BE2C (cell line): ENCODE measurements around the gene CEP128.

ENCODE experiments used
- DNase-seq: peaks from one replicate; pipeline ENCODE4 v3.0.0-alpha.2; 2020
- H3K27me3 ChIP-seq: fragments of 250-450 bp; sonication (Bioruptor Pico); 2 replicates; pipeline ENCODE4 v1.5.1; 2020; ENCODE audit warnings: mild to moderate bottlenecking
- H3K36me3 ChIP-seq: fragments of 250-450 bp; sonication (Bioruptor Pico); 2 replicates; pipeline ENCODE4 v1.5.1; 2020; ENCODE audit warnings: mild to moderate bottlenecking
- H3K4me1 ChIP-seq: fragments of 250-450 bp; sonication (Bioruptor Pico); 2 replicates; pipeline ENCODE4 v1.5.1; 2020
- H3K4me3 ChIP-seq: 2 replicates; pipeline ENCODE4 v1.5.1; 2011; ENCODE audit warnings: low read depth, low read length
- H3K9me3 ChIP-seq: fragments of 250-450 bp; sonication (Bioruptor Pico); 2 replicates; pipeline ENCODE4 v1.5.1; 2020
- CTCF ChIP-seq: IDR thresholded peaks from 2 replicates; pipeline ENCODE4 v1.5.1; 2012; ENCODE audit warnings: mild to moderate bottlenecking, low read depth, low read length

CEP128 gene

DNA sequence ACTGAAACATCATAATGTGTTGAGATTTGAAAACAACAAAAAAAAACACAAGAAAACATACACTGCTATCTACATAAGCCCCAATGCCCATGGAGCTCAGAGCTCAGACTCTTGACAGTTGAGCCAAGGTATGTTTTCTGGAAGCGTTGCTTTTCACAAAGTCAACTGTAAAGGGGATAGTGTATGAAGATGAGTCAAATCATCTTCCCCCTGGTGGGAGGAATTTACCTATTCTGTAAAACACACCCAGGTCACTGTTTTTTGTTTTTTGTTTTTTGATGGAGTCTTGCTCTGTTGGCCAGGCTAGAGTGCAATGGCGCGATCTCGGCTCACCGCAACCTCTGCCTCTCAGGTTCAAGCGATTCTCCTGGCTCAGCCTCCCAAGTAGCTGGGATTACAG is 368.9 kb downstream of the CEP128 start:
- no peak for DNase-seq
- peaks cover 3% of the 10 kb centered on the region; the same call in 1 of the 2 replicates for H3K4me1 ChIP-seq
- H3K9me3 ChIP-seq = no peaks in the 10 kb centered on the region
- no peak overlapping the region for H3K4me3 ChIP-seq
- H3K36me3 ChIP-seq = no peaks in the 10 kb centered on the region
- H3K27me3 ChIP-seq = no peaks in the 10 kb centered on the region
- TF ChIP-seq CTCF = no peak

- no peak for TF ChIP-seq CTCF
- Histone ChIP-seq H3K27me3 (no peaks in the 10 kb centered on the region), H3K9me3 (no peaks in the 10 kb centered on the region), H3K4me3 (no peak overlapping the region), H3K36me3 (no peaks in the 10 kb centered on the region), H3K4me1 (peaks cover 3% of the 10 kb centered on the region; the same call in 1 of the 2 replicates)
- peak; percentile 3 for DNase-seq
Measured at GRCh38 chr14:80570930-80571298, 370.6 kb downstream of the CEP128 start.

- Histone ChIP-seq H3K4me3 (no peak overlapping the region), H3K9me3 (no peaks in the 10 kb centered on the region), H3K36me3 (no peaks in the 10 kb centered on the region), H3K27me3 (no peaks in the 10 kb centered on the region), H3K4me1 (peaks cover 3% of the 10 kb centered on the region; the same call in 1 of the 2 replicates)
- no peak for TF ChIP-seq CTCF
- no peak for DNase-seq
Measured at GRCh38 chr14:80567905-80568536, 373.5 kb downstream of the CEP128 start.

DNA sequence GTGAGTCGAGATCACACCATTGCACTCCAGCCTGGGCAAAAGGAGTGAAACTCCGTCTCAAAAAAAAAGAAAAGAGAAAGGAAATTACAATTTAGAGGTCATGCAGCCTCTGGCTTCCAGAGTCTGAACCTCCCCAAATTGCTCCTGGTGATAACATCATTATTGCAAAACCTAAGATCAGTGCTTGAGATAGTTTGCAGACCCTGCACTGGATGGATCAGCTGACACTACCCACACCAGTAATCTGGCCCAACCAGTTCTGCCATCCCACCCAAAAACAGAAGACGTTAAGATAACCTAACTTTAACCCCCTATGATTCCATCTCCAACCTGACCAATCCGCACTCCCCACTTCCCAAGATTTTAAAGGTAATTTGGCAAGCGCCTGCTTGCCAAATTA is 376.5 kb downstream of the CEP128 start:
- no peak for DNase-seq
- no peak overlapping the region for H3K4me3 ChIP-seq
- no peaks in the 10 kb centered on the region for H3K36me3 ChIP-seq
- H3K27me3 ChIP-seq = no peaks in the 10 kb centered on the region
- no peaks in the 10 kb centered on the region for H3K9me3 ChIP-seq
- TF ChIP-seq CTCF = no peak
- no peaks in the 10 kb centered on the region for H3K4me1 ChIP-seq

DNA sequence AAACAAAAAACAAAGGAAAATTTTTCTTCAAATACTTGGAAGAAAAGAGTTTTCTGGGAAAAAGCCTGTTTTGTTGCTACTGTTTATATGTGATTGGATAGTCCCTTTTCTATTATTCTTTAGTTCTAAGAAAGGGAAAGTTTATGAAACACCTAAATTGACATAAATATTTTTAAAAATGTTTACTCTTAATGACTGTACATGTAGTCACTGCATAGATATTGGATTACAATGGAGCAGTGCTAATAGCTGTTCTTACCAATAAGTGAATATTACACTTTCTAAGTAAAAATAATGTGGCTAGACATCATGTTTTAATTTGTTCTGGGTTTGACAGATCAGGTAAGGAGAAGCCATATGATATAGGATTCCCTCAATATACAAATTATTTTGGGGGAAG is 377.5 kb downstream of the CEP128 start:
- Histone ChIP-seq H3K36me3 (no peaks in the 10 kb centered on the region), H3K4me3 (no peak overlapping the region), H3K4me1 (no peaks in the 10 kb centered on the region), H3K9me3 (no peaks in the 10 kb centered on the region), H3K27me3 (no peaks in the 10 kb centered on the region)
- TF ChIP-seq CTCF = no peak
- DNase-seq = no peak

GRCh38 chr14:80560800-80561657 is 380.5 kb downstream of the CEP128 start:
- no peak overlapping the region for H3K4me3 ChIP-seq
- TF ChIP-seq CTCF = no peak
- H3K9me3 ChIP-seq = no peaks in the 10 kb centered on the region
- no peak for DNase-seq
- H3K27me3 ChIP-seq = no peaks in the 10 kb centered on the region
- no peaks in the 10 kb centered on the region for H3K4me1 ChIP-seq
- H3K36me3 ChIP-seq = no peaks in the 10 kb centered on the region
